GM19328 (cell line): ENCODE measurements around the gene MARCHF7.
"Not testable (repeated sequence)": the region's sequence is repeated elsewhere in the genome, so short reads cannot be mapped to it uniquely, and the experiment has no call there.

ENCODE experiments used
- ATAC-seq: cut with Tn5 transposase; IDR thresholded peaks from one replicate; pipeline ENCODE4 v1.9.1; 2021; ENCODE audit warnings: mild to moderate bottlenecking, moderate library complexity; ENCODE audit not compliant: unreplicated experiment

Gene MARCHF7

GRCh38 chr2:159716409-159716808, 4.1 kb downstream of the MARCHF7 start:
- ATAC-seq: not testable (repeated sequence)

- no peak for ATAC-seq
Measured at GRCh38 chr2:159716857-159717256, 4.6 kb downstream of the MARCHF7 start.

- no peak for ATAC-seq
Measured at GRCh38 chr2:159720676-159721075, 8.4 kb downstream of the MARCHF7 start.

- no peak for ATAC-seq
Measured at GRCh38 chr2:159722580-159722979, 10.3 kb downstream of the MARCHF7 start.

GRCh38 chr2:159724795-159725572, 12.7 kb downstream of the MARCHF7 start:
- not testable (repeated sequence) for ATAC-seq

GRCh38 chr2:159725713-159726112, 13.4 kb downstream of the MARCHF7 start:
- no peak for ATAC-seq

- ATAC-seq: no peak
Measured at GRCh38 chr2:159728629-159729028, 16.3 kb downstream of the MARCHF7 start.

GRCh38 chr2:159735648-159736047, 23.3 kb downstream of the MARCHF7 start:
- ATAC-seq: no peak

- ATAC-seq: no peak
Measured at GRCh38 chr2:159736048-159736447, 23.7 kb downstream of the MARCHF7 start.

- no peak for ATAC-seq
Measured at GRCh38 chr2:159737292-159737916, 25.1 kb downstream of the MARCHF7 start.

GRCh38 chr2:159737917-159738296, 25.6 kb downstream of the MARCHF7 start:
- ATAC-seq: no peak

- no peak for ATAC-seq
Measured at GRCh38 chr2:159738509-159739390, 26.4 kb downstream of the MARCHF7 start.

- no peak for ATAC-seq
Measured at GRCh38 chr2:159742846-159743245, 30.5 kb downstream of the MARCHF7 start.

- no peak for ATAC-seq
Measured at GRCh38 chr2:159744363-159744762, 32.1 kb downstream of the MARCHF7 start.

GRCh38 chr2:159745237-159745636, 32.9 kb downstream of the MARCHF7 start:
- ATAC-seq: not testable (repeated sequence)

- ATAC-seq: no peak
Measured at GRCh38 chr2:159748089-159748488, 35.8 kb downstream of the MARCHF7 start.

- ATAC-seq: no peak
Measured at GRCh38 chr2:159750873-159751272, 38.6 kb downstream of the MARCHF7 start.

GRCh38 chr2:159753797-159754196, 41.5 kb downstream of the MARCHF7 start:
- ATAC-seq: no peak

- ATAC-seq: no peak
Measured at GRCh38 chr2:159755014-159755413, 42.7 kb downstream of the MARCHF7 start.

- ATAC-seq: no peak
Measured at GRCh38 chr2:159755788-159756187, 43.5 kb downstream of the MARCHF7 start.

GRCh38 chr2:159758239-159758638, 45.9 kb downstream of the MARCHF7 start:
- no peak for ATAC-seq
